Measurements from ENCODE around the gene GSK3A. TPM values are rescaled to one million over a fixed set of nuclear protein-coding genes. Genes with fewer than 3 reads are reported as not detected.

Gene GSK3A
- total and polyA plus RNA-seq, 8 donors, result 5.8 to 77.2 (median 30.2) TPM

- no peak for TF ChIP-seq POLR2A (IDR thresholded peaks at IDR 0.05)
- no peak for TF ChIP-seq CTCF (IDR thresholded peaks at IDR 0.05)
- TF ChIP-seq POLR2AphosphoS5 (IDR thresholded peaks at IDR 0.05), result no peak
- TF ChIP-seq EP300 (IDR thresholded peaks at IDR 0.05), result no peak
- intact Hi-C loops (cut with DNase I; ENCODE audit: low total_unique reads), result loop anchor here (5.0 kb wide), 1 partner anchor 40 kb away; no protein-coding TSS in a partner anchor
- 69 to 80% (median 70%) methylated on average over 6 to 7 of the region's 7 CpGs for WGBS, 5 donors
- Histone ChIP-seq H3K27ac (peak overlapping the region in 4 of 5 donors; percentile 48 to 97 (median 83)), H3K9me3 (no peaks in the 10 kb centered on the region), H3K36me3 (peaks cover 17 to 36% (median 26%) of the 10 kb centered on the region in 4 donors), H3K4me1 (peaks cover 41 to 83% (median 59%) of the 10 kb centered on the region in 4 donors), H3K4me3 (no peak overlapping the region), H3K27me3 (no peaks in the 10 kb centered on the region)
- DNase-seq, result no peak
Measured at GRCh38 chr19:42246922-42247639, 4.7 kb upstream of the GSK3A start.

DNA sequence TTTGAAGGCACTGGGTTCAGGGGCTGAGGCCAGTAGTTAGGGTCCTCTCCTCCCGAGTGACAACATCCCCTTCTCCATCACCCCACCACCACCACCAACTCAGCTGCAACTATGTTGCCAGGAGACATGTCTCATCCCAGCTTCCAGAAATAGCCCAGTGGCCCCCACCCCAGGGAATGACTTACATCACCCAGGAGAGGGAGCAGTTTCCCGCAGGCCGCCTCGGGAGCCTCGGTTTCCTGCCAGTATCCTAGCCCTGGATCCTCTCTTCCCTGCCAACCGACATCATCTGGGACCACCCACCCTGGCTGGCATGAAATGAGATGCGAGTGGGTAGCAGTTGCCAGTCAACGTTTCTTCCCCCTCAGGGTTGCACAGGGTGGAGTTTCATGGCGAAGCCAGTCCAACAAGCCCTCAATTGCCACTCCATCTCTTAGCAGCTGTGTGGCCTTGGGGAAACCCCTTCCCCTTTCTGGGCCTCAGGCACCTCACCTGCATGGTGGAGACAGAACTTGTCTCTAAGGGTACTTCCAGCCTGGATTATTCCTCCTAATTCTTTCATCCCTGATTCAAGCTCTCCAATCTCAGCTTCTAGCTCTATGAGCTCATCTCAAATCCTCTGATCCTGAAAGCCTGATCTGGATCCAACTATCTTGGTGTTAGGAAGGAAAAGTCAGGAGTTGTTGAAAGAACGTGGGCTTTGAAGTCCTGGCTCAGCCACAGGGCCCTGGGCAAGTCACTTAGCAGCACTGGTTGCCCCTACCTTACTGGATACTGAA, 3.9 kb upstream of the GSK3A start:
- Histone ChIP-seq H3K4me1 (peaks cover 38 to 81% (median 57%) of the 10 kb centered on the region in 4 donors), H3K27ac (peak overlapping the region in 4 of 5 donors; percentile 48 to 97 (median 83)), H3K9me3 (no peaks in the 10 kb centered on the region), H3K36me3 (peaks cover 17 to 36% (median 26%) of the 10 kb centered on the region in 4 donors), H3K27me3 (no peaks in the 10 kb centered on the region), H3K4me3 (no peak overlapping the region)
- intact Hi-C loops (cut with DNase I; ENCODE audit: low total_unique reads), result loop anchor here (5.0 kb wide), 1 partner anchor 41 kb away; no protein-coding TSS in a partner anchor
- peak; percentile 73 to 85 for DNase-seq
- WGBS, 5 donors, result 15 to 30% (median 26%) methylated on average over 7 to 10 of the region's 10 CpGs
- TF ChIP-seq POLR2AphosphoS5 (IDR thresholded peaks at IDR 0.05), result peak in 2 of 3 donors; percentile 40 to 72
- TF ChIP-seq POLR2A (IDR thresholded peaks at IDR 0.05), result no peak
- peak in 5 of 7 experiments; percentile 43 to 74 (median 58) for TF ChIP-seq CTCF (IDR thresholded peaks at IDR 0.05)
- TF ChIP-seq EP300 (IDR thresholded peaks at IDR 0.05), result no peak

DNA sequence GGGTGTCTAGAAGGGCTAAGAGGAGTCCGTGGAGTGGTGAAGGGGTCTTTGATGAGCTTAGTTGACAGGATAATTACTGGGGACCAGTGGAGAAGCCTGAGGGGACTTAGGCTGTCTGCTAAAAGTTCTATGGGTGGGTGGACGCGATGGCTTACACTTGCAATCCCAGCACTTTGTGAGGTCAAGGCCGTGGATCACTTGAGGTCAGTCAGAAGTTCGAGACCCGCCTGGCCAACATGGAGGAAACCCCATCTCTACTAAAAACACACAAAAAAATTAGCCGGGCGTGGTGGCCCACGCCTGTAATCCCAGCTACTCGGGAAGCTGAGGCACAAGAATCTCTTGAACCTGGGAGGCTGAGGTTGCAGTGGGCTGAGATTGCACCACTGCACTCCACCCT, 2.8 kb upstream of the GSK3A start:
- Histone ChIP-seq H3K4me1 (peaks cover 37 to 81% (median 57%) of the 10 kb centered on the region in 4 donors), H3K36me3 (peaks cover 18 to 38% (median 27%) of the 10 kb centered on the region in 4 donors), H3K27me3 (no peaks in the 10 kb centered on the region), H3K4me3 (peak overlapping the region in 3 of 4 donors; percentile 88 to 95 (median 90)), H3K9me3 (no peaks in the 10 kb centered on the region), H3K27ac (peak overlapping the region; percentile 39 to 97 (median 91))
- no peak for DNase-seq
- intact Hi-C loops (cut with DNase I; ENCODE audit: low total_unique reads), result loop anchor here (5.0 kb wide), 1 partner anchor 42 kb away; no protein-coding TSS in a partner anchor
- 70 to 74% (median 73%) methylated on average over 10 of the region's 10 CpGs for WGBS, 5 donors
- TF ChIP-seq EP300 (IDR thresholded peaks at IDR 0.05) (no peak), POLR2AphosphoS5 (IDR thresholded peaks at IDR 0.05) (no peak), CTCF (IDR thresholded peaks at IDR 0.05) (no peak), POLR2A (IDR thresholded peaks at IDR 0.05) (no peak)
